ENCODE measurements around the gene JMJD6.
"Not testable (repeated sequence)": the region's sequence is repeated elsewhere in the genome, so short reads cannot be mapped to it uniquely, and the experiment has no call there.

JMJD6 gene

GRCh38 chr17:76726231-76726775 lies at the start of gene JMJD6:
Gene JMJD6 (minus strand): TSS chr17:76726606. CDS start chr17:76726475, 131 bp downstream.
- no peaks in the 10 kb centered on the region for H3K9me3 Mint-ChIP-seq (ENCODE audit: low read depth)
- H3K4me1 Mint-ChIP-seq (ENCODE audit: low read depth) = peaks cover 57% of the 10 kb centered on the region
- H3K4me3 Mint-ChIP-seq = peak within 1 kb of the TSS; percentile 98
- peak within 1 kb of the TSS; percentile 97 for H3K27ac Mint-ChIP-seq
- H3K36me3 Mint-ChIP-seq = peaks cover 10% of the 10 kb centered on the region
- H3K27me3 Mint-ChIP-seq = no peaks in the 10 kb centered on the region

GRCh38 chr17:76775021-76775600 lies 48.7 kb upstream of the JMJD6 start:
- H3K27ac Mint-ChIP-seq = no peak overlapping the region
- H3K9me3 Mint-ChIP-seq (ENCODE audit: low read depth) = no peaks in the 10 kb centered on the region
- no peak overlapping the region for H3K4me3 Mint-ChIP-seq
- H3K4me1 Mint-ChIP-seq (ENCODE audit: low read depth) = peaks cover 24% of the 10 kb centered on the region
- no peaks in the 10 kb centered on the region for H3K27me3 Mint-ChIP-seq
- peaks cover 10% of the 10 kb centered on the region for H3K36me3 Mint-ChIP-seq

- H3K36me3 Mint-ChIP-seq = peaks cover 16% of the 10 kb centered on the region
- peaks cover 24% of the 10 kb centered on the region for H3K4me1 Mint-ChIP-seq (ENCODE audit: low read depth)
- no peaks in the 10 kb centered on the region for H3K9me3 Mint-ChIP-seq (ENCODE audit: low read depth)
- peak overlapping the region; percentile 95 for H3K27ac Mint-ChIP-seq
- H3K4me3 Mint-ChIP-seq = peak overlapping the region; percentile 75
- no peaks in the 10 kb centered on the region for H3K27me3 Mint-ChIP-seq
Observed at GRCh38 chr17:76772842-76773525, 46.6 kb upstream of the JMJD6 start.

- no peaks in the 10 kb centered on the region for H3K9me3 Mint-ChIP-seq (ENCODE audit: low read depth)
- H3K36me3 Mint-ChIP-seq = peaks cover 9% of the 10 kb centered on the region
- H3K27ac Mint-ChIP-seq = no peak overlapping the region
- peaks cover 8% of the 10 kb centered on the region for H3K4me1 Mint-ChIP-seq (ENCODE audit: low read depth)
- no peaks in the 10 kb centered on the region for H3K27me3 Mint-ChIP-seq
- no peak overlapping the region for H3K4me3 Mint-ChIP-seq
Observed at GRCh38 chr17:76758570-76758969, 32.2 kb upstream of the JMJD6 start.

- peaks cover 9% of the 10 kb centered on the region for H3K36me3 Mint-ChIP-seq
- no peaks in the 10 kb centered on the region for H3K27me3 Mint-ChIP-seq
- no peaks in the 10 kb centered on the region for H3K9me3 Mint-ChIP-seq (ENCODE audit: low read depth)
- peaks cover 19% of the 10 kb centered on the region for H3K4me1 Mint-ChIP-seq (ENCODE audit: low read depth)
- no peak overlapping the region for H3K4me3 Mint-ChIP-seq
- no peak overlapping the region for H3K27ac Mint-ChIP-seq
Observed at GRCh38 chr17:76757256-76757655, 30.9 kb upstream of the JMJD6 start.

GRCh38 chr17:76755285-76755684 lies 28.9 kb upstream of the JMJD6 start:
- Mint-ChIP-seq H3K4me3 (no peak overlapping the region), H3K9me3 (ENCODE audit: low read depth) (no peaks in the 10 kb centered on the region), H3K27me3 (no peaks in the 10 kb centered on the region), H3K36me3 (peaks cover 6% of the 10 kb centered on the region), H3K4me1 (ENCODE audit: low read depth) (peaks cover 25% of the 10 kb centered on the region), H3K27ac (no peak overlapping the region)

- H3K9me3 Mint-ChIP-seq (ENCODE audit: low read depth) = no peaks in the 10 kb centered on the region
- H3K4me1 Mint-ChIP-seq (ENCODE audit: low read depth) = peaks cover 25% of the 10 kb centered on the region
- peak overlapping the region; percentile 98 for H3K27ac Mint-ChIP-seq
- H3K27me3 Mint-ChIP-seq = no peaks in the 10 kb centered on the region
- peak overlapping the region; percentile 85 for H3K4me3 Mint-ChIP-seq
- peaks cover 8% of the 10 kb centered on the region for H3K36me3 Mint-ChIP-seq
Observed at GRCh38 chr17:76753061-76753961, 26.9 kb upstream of the JMJD6 start.

GRCh38 chr17:76752006-76752405 lies 25.6 kb upstream of the JMJD6 start:
- Mint-ChIP-seq H3K36me3 (peaks cover 6% of the 10 kb centered on the region), H3K27me3 (no peaks in the 10 kb centered on the region), H3K4me3 (peak overlapping the region; percentile 76), H3K9me3 (ENCODE audit: low read depth) (no peaks in the 10 kb centered on the region), H3K27ac (peak overlapping the region; percentile 95), H3K4me1 (ENCODE audit: low read depth) (peaks cover 25% of the 10 kb centered on the region)

- no peaks in the 10 kb centered on the region for H3K9me3 Mint-ChIP-seq (ENCODE audit: low read depth)
Observed at GRCh38 chr17:76751416-76751993, 25.1 kb upstream of the JMJD6 start.

GRCh38 chr17:76748657-76749056 lies 22.3 kb upstream of the JMJD6 start:
- no peak overlapping the region for H3K27ac Mint-ChIP-seq
- peaks cover 23% of the 10 kb centered on the region for H3K4me1 Mint-ChIP-seq (ENCODE audit: low read depth)
- no peaks in the 10 kb centered on the region for H3K9me3 Mint-ChIP-seq (ENCODE audit: low read depth)
- H3K4me3 Mint-ChIP-seq = no peak overlapping the region
- no peaks in the 10 kb centered on the region for H3K27me3 Mint-ChIP-seq
- peaks cover 11% of the 10 kb centered on the region for H3K36me3 Mint-ChIP-seq

More at GRCh38 chr17:76751416-76751993, 25.1 kb upstream of the JMJD6 start:
- Mint-ChIP-seq H3K4me1 (ENCODE audit: low read depth) (peaks cover 25% of the 10 kb centered on the region), H3K4me3 (no peak overlapping the region), H3K27me3 (no peaks in the 10 kb centered on the region), H3K27ac (peak overlapping the region; percentile 95), H3K36me3 (peaks cover 4% of the 10 kb centered on the region)

- Mint-ChIP-seq H3K27ac (no peak overlapping the region), H3K4me3 (no peak overlapping the region), H3K27me3 (no peaks in the 10 kb centered on the region), H3K36me3 (peaks cover 11% of the 10 kb centered on the region), H3K9me3 (ENCODE audit: low read depth) (no peaks in the 10 kb centered on the region), H3K4me1 (ENCODE audit: low read depth) (peaks cover 15% of the 10 kb centered on the region)
Observed at GRCh38 chr17:76747716-76748363, 21.4 kb upstream of the JMJD6 start.

GRCh38 chr17:76745785-76746184 lies 19.4 kb upstream of the JMJD6 start:
- H3K36me3 Mint-ChIP-seq = peaks cover 16% of the 10 kb centered on the region
- H3K4me1 Mint-ChIP-seq (ENCODE audit: low read depth); H3K27me3 Mint-ChIP-seq; H3K9me3 Mint-ChIP-seq (ENCODE audit: low read depth); H3K27ac Mint-ChIP-seq; H3K4me3 Mint-ChIP-seq: not testable (repeated sequence)

GRCh38 chr17:76744747-76745146 lies 18.3 kb upstream of the JMJD6 start:
- H3K9me3 Mint-ChIP-seq (ENCODE audit: low read depth) = no peaks in the 10 kb centered on the region
- H3K36me3 Mint-ChIP-seq = peaks cover 16% of the 10 kb centered on the region
- no peaks in the 10 kb centered on the region for H3K27me3 Mint-ChIP-seq
- no peak overlapping the region for H3K4me3 Mint-ChIP-seq
- peaks cover 13% of the 10 kb centered on the region for H3K4me1 Mint-ChIP-seq (ENCODE audit: low read depth)
- H3K27ac Mint-ChIP-seq = no peak overlapping the region

GRCh38 chr17:76742958-76743357 lies 16.6 kb upstream of the JMJD6 start:
- H3K9me3 Mint-ChIP-seq (ENCODE audit: low read depth) = no peaks in the 10 kb centered on the region
- peaks cover 14% of the 10 kb centered on the region for H3K36me3 Mint-ChIP-seq
- no peak overlapping the region for H3K27ac Mint-ChIP-seq
- H3K4me3 Mint-ChIP-seq = no peak overlapping the region
- no peaks in the 10 kb centered on the region for H3K27me3 Mint-ChIP-seq
- H3K4me1 Mint-ChIP-seq (ENCODE audit: low read depth) = peaks cover 30% of the 10 kb centered on the region

Data from activated naive CD8-positive, alpha-beta T cell (primary cell).